PFSK-1 (cell line): Measurements from ENCODE around the gene LOXL3.

Experiments
- FOXP2 ChIP-seq: optimal IDR thresholded peaks from 2 replicates; pipeline ENCODE3; 2011; ENCODE audit warnings: borderline replicate concordance, control low read depth, inconsistent platforms; ENCODE audit not compliant: insufficient read depth; ENCODE audit errors: extremely low read length, extremely low read depth
- POLR2AphosphoS5 ChIP-seq: IDR thresholded peaks from 2 replicates; pipeline ENCODE4 v1.6.1; 2012; ENCODE audit warnings: low read depth, mild to moderate bottlenecking, control low read depth, low read length, moderate library complexity
- SIN3A ChIP-seq: IDR thresholded peaks from 2 replicates; pipeline ENCODE4 v1.6.1; 2012; ENCODE audit warnings: mild to moderate bottlenecking, low read length, moderate library complexity, borderline replicate concordance; ENCODE audit not compliant: insufficient read depth
- TAF1 ChIP-seq: IDR thresholded peaks from 2 replicates; pipeline ENCODE4 v1.6.1; 2012; ENCODE audit warnings: low read length, control low read depth, borderline replicate concordance; ENCODE audit not compliant: insufficient read depth
- TF ChIP-seq, protein P1 (sequence below), 2 experiments: IDR thresholded peaks; 2 replicates each; pipeline versions ENCODE4 v1.6.1 to v1.8.0; 2011 to 2012; ENCODE audit warnings: low read depth in 2 of 2, low read length in 2 of 2, control low read depth in 1 of 2, inconsistent platforms in 1 of 2, mild to moderate bottlenecking in 1 of 2, moderate library complexity in 1 of 2; ENCODE audit not compliant: insufficient read depth in 1 of 2

Gene LOXL3

GRCh38 chr2:74516650-74517049 lies 37.1 kb downstream of the LOXL3 start:
- TF ChIP-seq POLR2AphosphoS5 (no peak), FOXP2 (no peak), SIN3A (no peak), TAF1 (no peak)
- TF ChIP-seq, protein P1, sequence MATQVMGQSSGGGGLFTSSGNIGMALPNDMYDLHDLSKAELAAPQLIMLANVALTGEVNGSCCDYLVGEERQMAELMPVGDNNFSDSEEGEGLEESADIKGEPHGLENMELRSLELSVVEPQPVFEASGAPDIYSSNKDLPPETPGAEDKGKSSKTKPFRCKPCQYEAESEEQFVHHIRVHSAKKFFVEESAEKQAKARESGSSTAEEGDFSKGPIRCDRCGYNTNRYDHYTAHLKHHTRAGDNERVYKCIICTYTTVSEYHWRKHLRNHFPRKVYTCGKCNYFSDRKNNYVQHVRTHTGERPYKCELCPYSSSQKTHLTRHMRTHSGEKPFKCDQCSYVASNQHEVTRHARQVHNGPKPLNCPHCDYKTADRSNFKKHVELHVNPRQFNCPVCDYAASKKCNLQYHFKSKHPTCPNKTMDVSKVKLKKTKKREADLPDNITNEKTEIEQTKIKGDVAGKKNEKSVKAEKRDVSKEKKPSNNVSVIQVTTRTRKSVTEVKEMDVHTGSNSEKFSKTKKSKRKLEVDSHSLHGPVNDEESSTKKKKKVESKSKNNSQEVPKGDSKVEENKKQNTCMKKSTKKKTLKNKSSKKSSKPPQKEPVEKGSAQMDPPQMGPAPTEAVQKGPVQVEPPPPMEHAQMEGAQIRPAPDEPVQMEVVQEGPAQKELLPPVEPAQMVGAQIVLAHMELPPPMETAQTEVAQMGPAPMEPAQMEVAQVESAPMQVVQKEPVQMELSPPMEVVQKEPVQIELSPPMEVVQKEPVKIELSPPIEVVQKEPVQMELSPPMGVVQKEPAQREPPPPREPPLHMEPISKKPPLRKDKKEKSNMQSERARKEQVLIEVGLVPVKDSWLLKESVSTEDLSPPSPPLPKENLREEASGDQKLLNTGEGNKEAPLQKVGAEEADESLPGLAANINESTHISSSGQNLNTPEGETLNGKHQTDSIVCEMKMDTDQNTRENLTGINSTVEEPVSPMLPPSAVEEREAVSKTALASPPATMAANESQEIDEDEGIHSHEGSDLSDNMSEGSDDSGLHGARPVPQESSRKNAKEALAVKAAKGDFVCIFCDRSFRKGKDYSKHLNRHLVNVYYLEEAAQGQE (IDR thresholded peaks at IDR 0.05; ENCODE audit: insufficient read depth in 1 of 2, low read depth in 2 of 2, low read length in 2 of 2): no peak

GRCh38 chr2:74515981-74516633 lies 37.6 kb downstream of the LOXL3 start:
- TF ChIP-seq, protein P1 (IDR thresholded peaks at IDR 0.05; ENCODE audit: insufficient read depth in 1 of 2, low read depth in 2 of 2, low read length in 2 of 2): no peak
- TF ChIP-seq POLR2AphosphoS5: no peak
- no peak for TF ChIP-seq TAF1
- TF ChIP-seq SIN3A: no peak
- no peak for TF ChIP-seq FOXP2

- TF ChIP-seq SIN3A: no peak
- TF ChIP-seq POLR2AphosphoS5: no peak
- TF ChIP-seq FOXP2: no peak
- TF ChIP-seq TAF1: no peak
These were observed 38.3 kb downstream of the LOXL3 start for GRCh38 chr2:74515271-74515980.

DNA sequence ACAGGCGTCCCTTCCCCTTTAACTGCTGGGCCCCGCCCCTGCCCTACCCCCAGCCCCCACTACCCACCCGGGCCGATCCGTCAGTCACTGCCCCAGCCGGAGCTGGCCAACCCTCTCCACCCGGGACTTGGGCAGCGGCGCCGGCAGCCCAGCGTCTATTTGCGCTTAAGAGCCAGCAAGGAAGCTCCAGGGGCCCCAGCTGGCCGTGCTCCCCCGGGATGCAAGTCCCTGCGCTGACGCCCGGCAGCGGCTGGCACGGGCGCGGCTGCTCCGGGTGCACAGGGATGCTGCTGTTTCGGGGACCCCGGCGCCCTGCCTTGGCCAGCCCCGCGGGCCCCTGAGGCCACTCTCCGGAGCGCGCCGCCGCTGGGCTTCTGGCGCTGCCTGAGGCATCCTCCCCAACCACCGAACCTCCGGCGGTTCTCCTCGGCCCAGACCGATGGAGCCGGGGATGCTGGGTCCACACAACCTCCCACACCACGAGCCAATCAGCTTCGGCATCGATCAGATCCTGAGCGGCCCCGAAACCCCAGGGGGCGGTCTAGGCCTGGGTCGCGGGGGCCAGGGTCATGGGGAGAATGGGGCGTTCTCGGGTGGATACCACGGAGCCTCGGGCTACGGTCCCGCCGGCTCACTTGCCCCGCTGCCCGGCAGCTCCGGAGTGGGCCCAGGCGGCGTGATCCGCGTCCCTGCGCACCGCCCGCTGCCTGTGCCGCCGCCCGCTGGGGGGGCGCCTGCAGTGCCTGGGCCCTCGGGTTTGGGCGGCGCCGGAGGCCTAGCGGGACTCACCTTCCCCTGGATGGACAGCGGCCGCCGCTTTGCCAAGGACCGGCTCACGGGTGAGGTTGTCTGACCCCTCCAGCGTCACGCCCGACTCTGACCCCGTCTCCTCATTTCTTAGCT lies 39.1 kb downstream of the LOXL3 start, which contains the start of gene TLX2:
Gene TLX2, plus strand, starts transcription at position 83 of the 903 bp plus-strand sequence. Its CDS starts 357 bp downstream, at position 440.
- TF ChIP-seq POLR2AphosphoS5 (no peak), SIN3A (no peak), TAF1 (no peak)

- no peak for TF ChIP-seq TAF1
- TF ChIP-seq FOXP2: no peak
- TF ChIP-seq, protein P1 (IDR thresholded peaks at IDR 0.05; ENCODE audit: insufficient read depth in 1 of 2, low read depth in 2 of 2, low read length in 2 of 2): no peak
These were observed 40.0 kb downstream of the LOXL3 start for GRCh38 chr2:74513605-74514367.
